ENCODE results near the gene IP6K1. TPM values are rescaled to one million over a fixed set of nuclear protein-coding genes. Genes with fewer than 3 reads are reported as not detected.
"Not testable (repeated sequence)": the region's sequence is repeated elsewhere in the genome, so short reads cannot be mapped to it uniquely, and the experiment has no call there.

The IP6K1 gene
- total RNA-seq, 2 experiments from 2014 or later = 33.3 to 36.0 TPM

- H3K36me3 ChIP-seq (ENCODE audit: insufficient read depth, low read length) = peaks cover 54% of the 10 kb centered on the region
- CTCF ChIA-PET = no interaction called here
Measured at GRCh38 chr3:49700453-49701128, 85.8 kb downstream of the IP6K1 start.

GRCh38 chr3:49700014-49700413 is 86.3 kb downstream of the IP6K1 start:
- Mint-ChIP-seq H3K9me3 (no peaks in the 10 kb centered on the region), H3K4me3 (no peak overlapping the region), H3K4me1 (ENCODE audit: low read depth) (peaks cover 6% of the 10 kb centered on the region), H3K27me3 (no peaks in the 10 kb centered on the region), H3K27ac (no peak overlapping the region), H3K36me3 (ENCODE audit: low read depth) (peaks cover 31% of the 10 kb centered on the region)
- Histone ChIP-seq H3K4me1 (ENCODE audit: insufficient read depth, low read length) (peaks cover 5% of the 10 kb centered on the region), H3K4me3 (ENCODE audit: low read length) (no peak overlapping the region), H3K27me3 (ENCODE audit: control insufficient read depth in 1 of 2, insufficient read depth in 2 of 2, low read length in 2 of 2) (no peaks in the 10 kb centered on the region), H3K36me3 (ENCODE audit: insufficient read depth, low read length) (peaks cover 50% of the 10 kb centered on the region), H3K9me3 (ENCODE audit: control insufficient read depth in 1 of 2, insufficient read depth in 1 of 2, low read length in 2 of 2) (no peaks in the 10 kb centered on the region), H3K27ac (ENCODE audit: low read depth in 1 of 2, low read length in 2 of 2) (no peak overlapping the region)
- TF ChIP-seq, protein P1, sequence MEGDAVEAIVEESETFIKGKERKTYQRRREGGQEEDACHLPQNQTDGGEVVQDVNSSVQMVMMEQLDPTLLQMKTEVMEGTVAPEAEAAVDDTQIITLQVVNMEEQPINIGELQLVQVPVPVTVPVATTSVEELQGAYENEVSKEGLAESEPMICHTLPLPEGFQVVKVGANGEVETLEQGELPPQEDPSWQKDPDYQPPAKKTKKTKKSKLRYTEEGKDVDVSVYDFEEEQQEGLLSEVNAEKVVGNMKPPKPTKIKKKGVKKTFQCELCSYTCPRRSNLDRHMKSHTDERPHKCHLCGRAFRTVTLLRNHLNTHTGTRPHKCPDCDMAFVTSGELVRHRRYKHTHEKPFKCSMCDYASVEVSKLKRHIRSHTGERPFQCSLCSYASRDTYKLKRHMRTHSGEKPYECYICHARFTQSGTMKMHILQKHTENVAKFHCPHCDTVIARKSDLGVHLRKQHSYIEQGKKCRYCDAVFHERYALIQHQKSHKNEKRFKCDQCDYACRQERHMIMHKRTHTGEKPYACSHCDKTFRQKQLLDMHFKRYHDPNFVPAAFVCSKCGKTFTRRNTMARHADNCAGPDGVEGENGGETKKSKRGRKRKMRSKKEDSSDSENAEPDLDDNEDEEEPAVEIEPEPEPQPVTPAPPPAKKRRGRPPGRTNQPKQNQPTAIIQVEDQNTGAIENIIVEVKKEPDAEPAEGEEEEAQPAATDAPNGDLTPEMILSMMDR (IDR thresholded peaks at IDR 0.05) = no peak
- ATAC-seq (ENCODE audit: poor library complexity) (no peak), DNase-seq (no peak)
- ChIA-PET CTCF (no interaction called here), POLR2A (no interaction called here)
- intact Hi-C loops (cut with DNase I, micrococcal nuclease) = loop anchor here in 1 of 2 experiments (5.0 kb wide), 1 partner anchor 207 kb away; no protein-coding TSS in a partner anchor

More at GRCh38 chr3:49700453-49701128, 85.8 kb downstream of the IP6K1 start:
- H3K27ac Mint-ChIP-seq = no peak overlapping the region
- H3K9me3 Mint-ChIP-seq = no peaks in the 10 kb centered on the region
- H3K27me3 ChIP-seq (ENCODE audit: control insufficient read depth in 1 of 2, insufficient read depth in 2 of 2, low read length in 2 of 2) = no peaks in the 10 kb centered on the region
- peaks cover 6% of the 10 kb centered on the region for H3K4me1 Mint-ChIP-seq (ENCODE audit: low read depth)
- H3K27me3 Mint-ChIP-seq = no peaks in the 10 kb centered on the region
- POLR2A ChIA-PET = no interaction called here
- H3K4me3 ChIP-seq (ENCODE audit: low read length) = no peak overlapping the region
- no peaks in the 10 kb centered on the region for H3K9me3 ChIP-seq (ENCODE audit: control insufficient read depth in 1 of 2, insufficient read depth in 1 of 2, low read length in 2 of 2)
- peaks cover 31% of the 10 kb centered on the region for H3K36me3 Mint-ChIP-seq (ENCODE audit: low read depth)
- DNase-seq (no peak), ATAC-seq (ENCODE audit: poor library complexity) (no peak)
- H3K4me1 ChIP-seq (ENCODE audit: insufficient read depth, low read length) = peaks cover 5% of the 10 kb centered on the region
- TF ChIP-seq, protein P1 (IDR thresholded peaks at IDR 0.05) = no peak
- intact Hi-C loops (cut with DNase I, micrococcal nuclease) = loop anchor here in 1 of 2 experiments (5.0 kb wide), 1 partner anchor 207 kb away; no protein-coding TSS in a partner anchor
- no peak overlapping the region for H3K4me3 Mint-ChIP-seq
- H3K27ac ChIP-seq (ENCODE audit: low read depth in 1 of 2, low read length in 2 of 2) = no peak overlapping the region

GRCh38 chr3:49699281-49699979 is 86.9 kb downstream of the IP6K1 start:
- Histone ChIP-seq H3K9me3 (ENCODE audit: control insufficient read depth in 1 of 2, insufficient read depth in 1 of 2, low read length in 2 of 2) (no peaks in the 10 kb centered on the region), H3K36me3 (ENCODE audit: insufficient read depth, low read length) (peaks cover 46% of the 10 kb centered on the region), H3K27ac (ENCODE audit: low read depth in 1 of 2, low read length in 2 of 2) (no peak overlapping the region), H3K27me3 (ENCODE audit: control insufficient read depth in 1 of 2, insufficient read depth in 2 of 2, low read length in 2 of 2) (no peaks in the 10 kb centered on the region), H3K4me1 (ENCODE audit: insufficient read depth, low read length) (peaks cover 5% of the 10 kb centered on the region), H3K4me3 (ENCODE audit: low read length) (no peak overlapping the region)
- CTCF ChIA-PET = no interaction called here
- Mint-ChIP-seq H3K36me3 (ENCODE audit: low read depth) (peaks cover 31% of the 10 kb centered on the region), H3K9me3 (no peaks in the 10 kb centered on the region), H3K4me1 (ENCODE audit: low read depth) (peaks cover 6% of the 10 kb centered on the region), H3K27ac (no peak overlapping the region), H3K27me3 (no peaks in the 10 kb centered on the region), H3K4me3 (no peak overlapping the region)
- POLR2A ChIA-PET = no interaction called here
- ATAC-seq (ENCODE audit: poor library complexity) (no peak), DNase-seq (no peak)
- TF ChIP-seq, protein P1 (IDR thresholded peaks at IDR 0.05) = no peak
- intact Hi-C loops (cut with DNase I, micrococcal nuclease) = no loop called here

DNA sequence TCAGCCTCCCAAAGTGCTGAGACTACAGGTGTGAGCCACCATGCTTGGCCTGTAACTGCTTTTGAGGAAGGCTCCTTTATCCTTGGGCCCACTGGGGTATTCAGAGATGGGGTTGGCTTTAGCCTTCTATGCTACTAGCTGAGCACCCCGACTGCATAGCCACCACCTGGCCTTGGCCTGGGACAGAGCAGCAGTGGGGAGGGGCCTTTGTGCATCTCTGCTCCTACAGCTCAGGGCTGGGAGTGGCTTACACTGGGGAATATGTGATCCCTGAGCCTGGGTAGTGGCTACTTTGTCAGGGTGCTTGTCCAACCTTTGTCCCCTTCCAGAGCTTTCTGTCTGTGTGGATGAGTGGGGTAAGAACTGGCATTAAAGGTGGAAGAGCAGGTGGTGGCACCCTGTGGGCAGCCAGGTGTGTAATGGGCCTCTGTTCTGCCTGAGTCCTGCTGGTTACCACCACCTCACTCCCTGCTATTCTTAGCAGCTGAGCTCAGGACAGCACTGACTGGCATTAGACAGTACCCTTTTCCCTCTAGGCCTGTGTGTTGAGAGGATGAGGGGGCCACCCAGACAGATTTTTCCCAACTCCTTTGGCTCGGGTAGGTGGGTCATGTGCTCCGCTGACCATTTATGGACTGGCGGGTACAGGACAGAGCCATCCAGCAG is 90.9 kb downstream of the IP6K1 start:
- Histone ChIP-seq H3K4me1 (ENCODE audit: insufficient read depth, low read length) (peaks cover 12% of the 10 kb centered on the region), H3K36me3 (ENCODE audit: insufficient read depth, low read length) (peaks cover 23% of the 10 kb centered on the region)
- peaks cover 21% of the 10 kb centered on the region for H3K4me1 Mint-ChIP-seq (ENCODE audit: low read depth)
- H3K9me3 ChIP-seq (ENCODE audit: control insufficient read depth in 1 of 2, insufficient read depth in 1 of 2, low read length in 2 of 2); DNase-seq; intact Hi-C loops (cut with DNase I, micrococcal nuclease); ATAC-seq (ENCODE audit: poor library complexity); H3K27ac ChIP-seq (ENCODE audit: low read depth in 1 of 2, low read length in 2 of 2); H3K27ac Mint-ChIP-seq; H3K4me3 Mint-ChIP-seq; H3K9me3 Mint-ChIP-seq; CTCF ChIA-PET; H3K27me3 ChIP-seq (ENCODE audit: control insufficient read depth in 1 of 2, insufficient read depth in 2 of 2, low read length in 2 of 2); H3K27me3 Mint-ChIP-seq; H3K4me3 ChIP-seq (ENCODE audit: low read length): not testable (repeated sequence)
- POLR2A ChIA-PET = interaction anchor here (0.6 to 0.7 kb wide), 2 partner anchors 211 to 1000 kb away, joined by 3 read pairs; no protein-coding TSS in a partner anchor
- peaks cover 11% of the 10 kb centered on the region for H3K36me3 Mint-ChIP-seq (ENCODE audit: low read depth)

Measured in CD4-positive, alpha-beta T cell (primary cell).